Stimulated activated CD4-positive, alpha-beta T cell treated with anti-CD3 and anti-CD28 coated beads, Interleukin-15, amount 100 ng/mL, for 1 hour (primary cell): ENCODE measurements around the gene COL15A1.
"Not testable (repeated sequence)": the region's sequence is repeated elsewhere in the genome, so short reads cannot be mapped to it uniquely, and the experiment has no call there.

Experiments
- DNase-seq, 2 donors: peaks; one replicate each; pipeline ENCODE4 v3.0.0-alpha.2; 2020; ENCODE audit warnings: low read depth in 1 of 2, low spot score in 1 of 2

The COL15A1 gene

GRCh38 chr9:98943682-98944056, at the start of gene COL15A1:
TSS of gene COL15A1 (plus strand) at chr9:98943907. CDS start at chr9:98944062, 155 bp downstream.
- no peak for DNase-seq

GRCh38 chr9:98894171-98894570, 49.5 kb upstream of the COL15A1 start:
- no peak for DNase-seq

- no peak for DNase-seq
Measured at GRCh38 chr9:98894761-98895160, 48.9 kb upstream of the COL15A1 start.

DNA sequence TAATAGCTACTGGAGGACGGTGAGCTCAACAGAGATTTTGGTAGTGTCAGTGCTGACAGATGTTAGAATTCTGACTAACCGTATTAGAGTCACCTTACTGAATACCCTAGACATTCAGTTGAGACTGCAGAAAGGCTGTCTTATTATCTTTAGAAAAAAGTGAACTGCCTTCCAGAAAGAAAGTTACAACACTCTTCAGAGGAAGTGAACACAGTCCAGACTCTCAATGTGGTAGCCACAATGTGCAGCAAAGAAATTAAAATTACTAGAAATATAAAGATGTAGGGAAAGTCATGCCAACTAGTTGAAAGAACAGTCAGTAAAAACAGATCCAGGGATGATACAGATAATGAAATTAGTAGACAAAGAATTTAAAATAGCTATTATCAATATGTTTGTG, 47.1 kb upstream of the COL15A1 start:
- no peak for DNase-seq

DNA sequence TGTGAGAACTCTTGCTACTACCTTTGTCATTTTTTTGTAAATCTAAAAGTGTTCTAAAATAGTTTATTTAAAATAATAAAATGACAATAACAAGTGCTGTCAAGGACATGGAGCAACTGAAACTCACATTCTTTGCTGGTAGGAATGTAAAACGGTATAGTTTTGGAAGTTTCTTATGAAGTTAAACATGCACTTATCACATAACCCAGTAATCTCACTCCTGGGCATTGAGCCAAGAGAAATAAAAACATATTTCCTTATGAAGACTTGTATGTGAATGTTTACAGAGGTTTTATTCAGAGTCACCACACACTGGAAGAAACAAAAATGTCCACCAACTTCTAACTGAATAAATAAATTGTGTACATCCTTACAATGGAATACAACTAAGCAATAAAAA, 46.0 kb upstream of the COL15A1 start:
- no peak for DNase-seq

DNA sequence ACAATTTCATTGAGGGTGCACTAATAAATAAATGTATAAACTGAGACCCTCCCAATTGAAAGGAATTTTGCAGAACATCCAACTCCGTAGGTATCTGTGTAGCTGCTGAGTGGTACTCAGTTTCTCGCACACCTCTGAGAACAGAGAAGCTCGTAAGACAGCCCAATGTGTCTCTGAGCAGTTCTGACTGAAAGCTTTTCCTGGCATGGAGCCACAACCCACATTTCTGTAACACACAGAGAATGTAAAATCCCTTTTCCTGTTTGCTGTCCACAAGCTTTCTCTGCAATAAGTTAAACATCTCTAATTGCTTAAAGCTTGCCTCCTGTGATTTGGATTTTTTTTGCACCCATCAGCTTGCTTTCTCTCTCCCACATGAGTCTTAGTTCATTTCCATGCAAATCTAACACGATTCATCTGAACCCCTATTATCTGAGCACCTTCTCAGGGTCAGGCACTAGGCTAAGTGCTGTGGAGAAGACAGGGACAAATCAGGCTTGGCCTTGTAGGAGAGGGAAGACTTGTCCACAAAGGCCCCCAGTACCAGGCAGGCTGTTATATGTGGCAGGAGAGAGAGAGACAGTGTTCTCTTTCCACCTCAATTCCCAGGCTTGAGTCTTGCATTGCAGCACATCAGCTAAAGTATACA, 44.2 kb upstream of the COL15A1 start:
- no peak for DNase-seq

DNA sequence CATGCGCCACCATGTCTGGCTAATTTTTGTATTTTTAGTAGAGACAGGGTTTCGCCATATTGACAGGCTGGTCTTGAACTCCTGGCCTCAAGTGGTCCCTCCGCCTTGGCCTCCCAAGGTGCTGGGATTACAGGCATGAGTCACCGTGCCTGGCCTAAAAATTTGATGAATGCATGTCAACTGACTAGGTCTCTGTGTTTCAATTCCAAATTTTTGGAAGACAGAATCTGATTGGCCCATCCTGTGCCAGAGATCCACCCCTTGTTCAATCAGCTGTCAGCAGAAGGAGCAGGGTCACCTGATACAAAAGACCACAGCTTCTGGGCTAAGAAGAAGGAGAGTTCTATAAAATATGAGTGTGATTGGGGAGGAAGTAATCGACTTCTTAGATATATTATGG, 43.5 kb upstream of the COL15A1 start:
- DNase-seq: no peak

- DNase-seq: no peak
Measured at GRCh38 chr9:98900725-98901124, 43.0 kb upstream of the COL15A1 start.

- DNase-seq: not testable (repeated sequence)
Measured at GRCh38 chr9:98901843-98902242, 41.9 kb upstream of the COL15A1 start.

GRCh38 chr9:98902516-98902915, 41.2 kb upstream of the COL15A1 start:
- DNase-seq: no peak

DNA sequence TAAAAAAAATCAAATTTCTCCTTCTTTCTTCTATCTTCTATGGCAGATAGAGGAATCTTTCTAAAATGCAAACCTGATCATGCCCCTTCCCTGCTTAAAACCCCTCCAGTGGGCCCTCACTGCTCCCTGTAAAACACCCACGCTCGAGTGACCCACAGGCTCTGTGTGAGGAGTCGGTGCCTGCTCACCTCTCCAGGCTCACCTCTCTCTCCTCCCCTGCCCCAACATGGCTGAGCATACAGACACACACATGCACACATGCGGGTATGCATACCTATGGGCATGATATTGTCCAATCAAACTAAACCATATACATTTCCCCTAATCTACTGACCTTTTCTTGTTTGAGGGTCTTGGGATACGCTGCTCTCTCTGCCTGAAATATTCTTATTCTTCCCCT, 40.8 kb upstream of the COL15A1 start:
- no peak for DNase-seq

- DNase-seq: no peak
Measured at GRCh38 chr9:98903961-98904411, 39.7 kb upstream of the COL15A1 start.

GRCh38 chr9:98905015-98905414, 38.7 kb upstream of the COL15A1 start:
- no peak for DNase-seq

DNA sequence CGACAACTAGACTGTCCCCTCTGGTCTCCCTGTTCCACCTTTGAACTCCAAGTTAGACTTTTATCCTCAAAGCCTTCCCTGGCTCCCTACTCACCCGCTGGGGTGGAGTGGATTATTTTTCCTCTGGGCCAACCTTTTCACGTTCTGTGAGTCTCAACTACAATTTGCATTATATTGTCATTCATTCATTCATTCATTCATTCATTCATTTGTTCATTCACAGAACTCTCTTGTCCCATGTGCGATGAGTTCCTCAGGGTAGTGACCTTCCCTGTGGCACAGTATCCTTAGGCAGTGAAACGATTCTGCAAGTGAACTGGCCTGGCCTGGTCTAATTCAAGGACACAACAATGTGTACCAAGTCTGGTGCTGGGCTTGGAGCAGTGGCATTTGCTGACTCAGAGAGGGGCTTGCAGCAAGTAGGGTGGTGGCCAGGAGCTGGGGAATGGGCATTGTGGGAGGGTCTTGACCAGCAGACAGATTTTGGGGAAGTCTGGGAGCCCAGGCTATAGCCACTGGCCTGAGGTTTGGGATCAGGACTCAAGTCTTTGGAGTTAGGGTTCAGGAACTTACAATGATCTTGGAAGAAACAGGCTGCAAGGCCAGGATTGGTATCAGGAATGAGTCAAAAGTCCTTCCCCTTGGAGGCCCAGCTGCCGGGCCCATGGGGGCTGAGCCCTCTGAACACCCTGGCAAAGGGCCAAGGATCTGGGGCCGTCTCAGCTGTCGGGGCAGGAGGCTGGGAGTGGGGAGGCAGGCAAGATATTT, 37.2 kb upstream of the COL15A1 start:
- no peak for DNase-seq

GRCh38 chr9:98907055-98907454, 36.7 kb upstream of the COL15A1 start:
- no peak for DNase-seq

DNA sequence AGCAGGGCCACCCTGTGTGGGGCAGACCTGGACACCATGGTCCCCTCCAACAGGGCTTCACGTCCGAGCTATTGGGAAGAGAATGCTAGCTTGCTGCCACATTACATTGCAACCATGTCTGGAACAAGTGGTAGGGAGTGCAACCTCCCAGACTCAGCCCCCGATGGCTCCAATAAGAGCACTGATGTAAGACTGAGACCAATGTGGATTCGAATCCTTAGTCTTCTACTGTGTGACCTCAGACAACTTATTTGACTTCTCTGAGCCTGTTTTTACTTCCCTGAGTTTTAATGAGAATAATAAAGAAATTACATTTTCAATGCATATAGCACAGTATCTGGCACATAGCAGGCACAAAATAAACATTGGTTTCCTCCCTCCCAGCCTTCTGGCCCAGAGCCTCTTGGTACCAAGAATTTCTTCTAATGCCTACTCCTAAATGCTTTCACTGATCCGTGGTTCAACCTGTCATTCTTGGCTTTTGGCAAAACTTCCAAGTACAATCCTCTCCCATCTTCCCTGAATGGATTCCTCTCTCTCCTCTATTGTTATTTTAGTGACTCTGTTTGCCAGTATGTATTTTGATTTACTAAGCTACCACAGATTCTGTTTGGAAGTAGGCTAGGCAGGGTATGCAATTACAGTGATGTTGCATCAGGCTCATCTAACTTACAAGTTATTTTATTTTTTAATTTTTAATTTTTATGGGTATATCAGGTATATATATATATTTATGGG, 34.6 kb upstream of the COL15A1 start:
- no peak for DNase-seq

DNA sequence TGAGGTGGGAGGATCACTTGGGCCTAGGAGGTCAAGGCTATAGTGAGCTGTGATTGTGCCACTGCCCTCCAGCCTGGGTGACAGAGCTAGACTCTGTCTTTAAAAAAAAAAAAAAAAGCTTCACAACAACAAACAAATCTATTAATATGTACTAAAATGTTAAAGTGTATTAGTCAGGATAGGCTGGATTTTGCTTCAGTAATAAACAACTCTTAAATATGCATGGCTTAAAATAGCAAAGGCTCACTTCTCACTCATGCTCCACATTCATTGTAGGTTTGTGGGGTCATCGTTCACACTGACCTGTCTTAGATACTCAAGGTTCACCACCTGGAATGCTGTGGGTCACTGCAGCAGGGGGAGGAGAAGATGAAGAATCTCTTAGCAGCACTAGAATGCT, 33.8 kb upstream of the COL15A1 start:
- DNase-seq: no peak

- DNase-seq: no peak
Measured at GRCh38 chr9:98911042-98911441, 32.7 kb upstream of the COL15A1 start.

GRCh38 chr9:98911738-98912137, 32.0 kb upstream of the COL15A1 start:
- DNase-seq: not testable (repeated sequence)

- DNase-seq: no peak
Measured at GRCh38 chr9:98912450-98912849, 31.3 kb upstream of the COL15A1 start.

GRCh38 chr9:98913044-98913443, 30.7 kb upstream of the COL15A1 start:
- DNase-seq: no peak

DNA sequence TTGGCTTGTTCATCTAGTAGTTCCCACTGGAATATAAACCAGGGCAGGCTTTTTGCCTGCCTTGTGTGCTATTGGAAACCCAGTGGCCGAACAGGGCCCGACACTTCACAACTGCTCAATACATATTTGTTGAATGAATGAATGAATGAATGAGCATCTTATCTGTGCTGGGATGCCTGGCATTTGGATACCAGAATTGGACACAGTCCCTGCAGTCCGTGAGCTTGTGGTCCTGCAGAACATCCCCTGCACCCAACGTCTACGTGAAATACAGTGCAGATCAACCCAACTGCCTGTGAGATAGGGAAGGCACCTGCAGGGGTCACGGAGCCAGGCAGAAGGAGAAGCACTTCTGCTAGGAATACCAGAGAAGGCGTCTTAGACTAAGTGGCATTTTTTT, 30.0 kb upstream of the COL15A1 start:
- no peak for DNase-seq
